ENCODE results near the gene GARNL3.

Gene GARNL3

GRCh38 chr9:127225801-127226625 lies 38.6 kb upstream of the GARNL3 start:
- DNase-seq (ENCODE audit: low read depth): no peak
- H3K4me3 ChIP-seq (ENCODE audit: low read depth, low read length): peak overlapping the region; percentile 85
- TF ChIP-seq, protein P1, sequence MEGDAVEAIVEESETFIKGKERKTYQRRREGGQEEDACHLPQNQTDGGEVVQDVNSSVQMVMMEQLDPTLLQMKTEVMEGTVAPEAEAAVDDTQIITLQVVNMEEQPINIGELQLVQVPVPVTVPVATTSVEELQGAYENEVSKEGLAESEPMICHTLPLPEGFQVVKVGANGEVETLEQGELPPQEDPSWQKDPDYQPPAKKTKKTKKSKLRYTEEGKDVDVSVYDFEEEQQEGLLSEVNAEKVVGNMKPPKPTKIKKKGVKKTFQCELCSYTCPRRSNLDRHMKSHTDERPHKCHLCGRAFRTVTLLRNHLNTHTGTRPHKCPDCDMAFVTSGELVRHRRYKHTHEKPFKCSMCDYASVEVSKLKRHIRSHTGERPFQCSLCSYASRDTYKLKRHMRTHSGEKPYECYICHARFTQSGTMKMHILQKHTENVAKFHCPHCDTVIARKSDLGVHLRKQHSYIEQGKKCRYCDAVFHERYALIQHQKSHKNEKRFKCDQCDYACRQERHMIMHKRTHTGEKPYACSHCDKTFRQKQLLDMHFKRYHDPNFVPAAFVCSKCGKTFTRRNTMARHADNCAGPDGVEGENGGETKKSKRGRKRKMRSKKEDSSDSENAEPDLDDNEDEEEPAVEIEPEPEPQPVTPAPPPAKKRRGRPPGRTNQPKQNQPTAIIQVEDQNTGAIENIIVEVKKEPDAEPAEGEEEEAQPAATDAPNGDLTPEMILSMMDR (IDR thresholded peaks at IDR 0.05; ENCODE audit: low read depth, low read length, missing control alignments): no peak

- no peak for DNase-seq (ENCODE audit: low read depth)
- TF ChIP-seq, protein P1 (IDR thresholded peaks at IDR 0.05; ENCODE audit: low read depth, low read length, missing control alignments): no peak
- H3K4me3 ChIP-seq (ENCODE audit: low read depth, low read length): no peak overlapping the region
Observed at GRCh38 chr9:127229691-127230417, 34.7 kb upstream of the GARNL3 start.

- TF ChIP-seq, protein P1 (IDR thresholded peaks at IDR 0.05; ENCODE audit: low read depth, low read length, missing control alignments): no peak
- no peak overlapping the region for H3K4me3 ChIP-seq (ENCODE audit: low read depth, low read length)
- no peak for DNase-seq (ENCODE audit: low read depth)
Observed at GRCh38 chr9:127231666-127232065, 32.9 kb upstream of the GARNL3 start.

DNA sequence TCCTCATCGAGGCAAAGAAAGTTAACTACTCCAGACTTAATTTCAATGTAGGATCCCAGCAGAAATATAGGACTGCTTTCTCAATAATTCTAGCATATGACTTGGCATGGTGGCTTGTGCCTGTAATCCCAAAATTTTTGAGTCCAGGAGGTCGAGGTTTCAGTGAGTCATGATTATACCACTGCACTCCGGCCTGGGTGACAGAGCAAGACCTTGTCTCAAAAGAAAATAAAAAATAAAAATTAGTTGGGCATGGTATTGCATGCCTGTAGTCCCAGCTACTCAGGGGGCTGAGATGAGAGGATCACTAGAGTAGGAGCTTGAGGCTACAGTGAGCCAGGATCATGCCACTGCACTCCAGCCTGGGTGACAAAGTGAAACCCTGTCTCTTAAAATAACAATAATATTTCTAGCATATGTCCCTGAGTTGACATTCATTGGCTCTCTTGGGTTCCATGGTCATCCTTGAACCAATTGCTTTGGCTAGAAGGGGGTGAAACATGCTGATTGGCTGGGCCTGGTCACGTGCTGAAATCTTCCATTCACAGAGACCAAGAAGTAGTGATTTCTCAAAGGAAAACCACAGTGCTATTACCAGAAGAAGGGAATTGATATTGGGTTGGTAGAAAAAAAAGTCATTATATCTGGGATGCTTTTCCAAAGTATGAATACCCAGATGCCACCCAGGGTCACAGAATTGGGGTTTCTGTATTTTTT lies 31.6 kb upstream of the GARNL3 start:
- TF ChIP-seq, protein P1 (IDR thresholded peaks at IDR 0.05; ENCODE audit: low read depth, low read length, missing control alignments): no peak

DNA sequence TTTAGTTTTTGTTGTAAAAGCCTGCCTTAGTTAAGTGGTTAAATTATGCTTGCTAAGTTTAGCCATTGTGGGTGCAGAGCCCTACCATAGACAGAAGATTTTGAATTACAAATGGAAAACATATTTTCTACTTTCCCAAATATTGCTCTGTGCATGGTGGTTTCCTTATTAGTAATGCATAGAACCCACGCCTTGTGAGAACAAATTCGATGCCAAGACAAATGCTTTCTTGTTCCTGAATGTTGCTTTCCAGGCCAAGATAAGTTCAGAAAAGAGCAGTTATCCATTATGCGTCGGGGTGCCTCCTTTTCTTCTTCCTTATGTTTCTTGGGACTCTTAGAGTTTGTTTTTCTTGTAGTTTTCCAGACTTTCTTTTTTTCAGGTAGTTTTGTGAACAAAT lies 31.0 kb upstream of the GARNL3 start:
- no peak for DNase-seq (ENCODE audit: low read depth)
- TF ChIP-seq, protein P1 (IDR thresholded peaks at IDR 0.05; ENCODE audit: low read depth, low read length, missing control alignments): no peak

More for the DNA sequence above, 31.6 kb upstream of the GARNL3 start:
- no peak overlapping the region for H3K4me3 ChIP-seq (ENCODE audit: low read depth, low read length)
- no peak for DNase-seq (ENCODE audit: low read depth)

GRCh38 chr9:127233989-127234388 lies 30.6 kb upstream of the GARNL3 start:
- DNase-seq (ENCODE audit: low read depth): no peak
- H3K4me3 ChIP-seq (ENCODE audit: low read depth, low read length): no peak overlapping the region

More for the DNA sequence above, 31.0 kb upstream of the GARNL3 start:
- no peak overlapping the region for H3K4me3 ChIP-seq (ENCODE audit: low read depth, low read length)

More at GRCh38 chr9:127233989-127234388, 30.6 kb upstream of the GARNL3 start:
- TF ChIP-seq, protein P1 (IDR thresholded peaks at IDR 0.05; ENCODE audit: low read depth, low read length, missing control alignments): no peak
